GM23338 (cell line): Measurements from ENCODE around the gene HOXD1.
A peak's percentile ranks its signal among the peaks of the same experiment; 100 is the strongest.

Experiments used
- CREB1 ChIP-seq: fragments of 250-450 bp; sonication (Bioruptor Pico); IDR thresholded peaks from 2 replicates; pipeline ENCODE4 v1.5.0; 2020; ENCODE audit warnings: low read depth, mild to moderate bottlenecking, moderate library complexity
- ETS1 ChIP-seq: IDR thresholded peaks from 2 replicates; pipeline ENCODE4 v1.6.1; 2016; ENCODE audit warnings: antibody characterized with exemption
- EZH2 ChIP-seq: fragments of 200-600 bp; sonication (generic); IDR thresholded peaks from one replicate; pipeline ENCODE4 v1.8.0; 2017; ENCODE audit warnings: antibody characterized with exemption, mild to moderate bottlenecking, low read depth; ENCODE audit not compliant: unreplicated experiment
- EZH2phosphoT487 ChIP-seq: fragments of 200-600 bp; sonication (generic); IDR thresholded peaks from one replicate; pipeline ENCODE4 v1.8.1; 2018; ENCODE audit warnings: antibody characterized with exemption; ENCODE audit not compliant: unreplicated experiment
- JUNB ChIP-seq: IDR thresholded peaks from one replicate; pipeline ENCODE4 v1.6.1; 2016; ENCODE audit warnings: antibody characterized with exemption; ENCODE audit not compliant: unreplicated experiment
- NANOG ChIP-seq: IDR thresholded peaks from 2 replicates; pipeline ENCODE4 v1.6.1; 2016; ENCODE audit warnings: antibody characterized with exemption, borderline replicate concordance
- REST ChIP-seq: IDR thresholded peaks from one replicate; pipeline ENCODE4 v1.6.1; 2018; ENCODE audit warnings: antibody characterized with exemption; ENCODE audit not compliant: unreplicated experiment
- STAT1 ChIP-seq: IDR thresholded peaks from one replicate; pipeline ENCODE4 v1.6.1; 2016; ENCODE audit warnings: antibody characterized with exemption; ENCODE audit not compliant: unreplicated experiment
- ZNF331 ChIP-seq: fragments of 250-450 bp; sonication (Bioruptor Pico); IDR thresholded peaks from 2 replicates; pipeline ENCODE4 v1.5.0; 2020; ENCODE audit warnings: low read depth, mild to moderate bottlenecking, moderate library complexity
- TF ChIP-seq, protein P1 (sequence below), 2 experiments: fragments of 200-600 bp in 1 of 2; sonication (generic) in 1 of 2; conservative IDR thresholded peaks; 2 replicates each; pipeline versions ENCODE4 v1.5.1 to v1.6.1; 2016 to 2017; ENCODE audit warnings: antibody characterized with exemption in 2 of 2, low read depth in 2 of 2, mild to moderate bottlenecking in 2 of 2, moderate library complexity in 1 of 2

- TF ChIP-seq, protein P1, sequence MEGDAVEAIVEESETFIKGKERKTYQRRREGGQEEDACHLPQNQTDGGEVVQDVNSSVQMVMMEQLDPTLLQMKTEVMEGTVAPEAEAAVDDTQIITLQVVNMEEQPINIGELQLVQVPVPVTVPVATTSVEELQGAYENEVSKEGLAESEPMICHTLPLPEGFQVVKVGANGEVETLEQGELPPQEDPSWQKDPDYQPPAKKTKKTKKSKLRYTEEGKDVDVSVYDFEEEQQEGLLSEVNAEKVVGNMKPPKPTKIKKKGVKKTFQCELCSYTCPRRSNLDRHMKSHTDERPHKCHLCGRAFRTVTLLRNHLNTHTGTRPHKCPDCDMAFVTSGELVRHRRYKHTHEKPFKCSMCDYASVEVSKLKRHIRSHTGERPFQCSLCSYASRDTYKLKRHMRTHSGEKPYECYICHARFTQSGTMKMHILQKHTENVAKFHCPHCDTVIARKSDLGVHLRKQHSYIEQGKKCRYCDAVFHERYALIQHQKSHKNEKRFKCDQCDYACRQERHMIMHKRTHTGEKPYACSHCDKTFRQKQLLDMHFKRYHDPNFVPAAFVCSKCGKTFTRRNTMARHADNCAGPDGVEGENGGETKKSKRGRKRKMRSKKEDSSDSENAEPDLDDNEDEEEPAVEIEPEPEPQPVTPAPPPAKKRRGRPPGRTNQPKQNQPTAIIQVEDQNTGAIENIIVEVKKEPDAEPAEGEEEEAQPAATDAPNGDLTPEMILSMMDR (conservative IDR thresholded peaks at IDR 0.05; ENCODE audit: low read depth in 2 of 2), result no peak
- no peak for TF ChIP-seq ZNF331 (CRISPR knock-in tag)
- no peak for TF ChIP-seq STAT1
- no peak for TF ChIP-seq CREB1 (CRISPR knock-in tag)
- no peak for TF ChIP-seq EZH2phosphoT487
- TF ChIP-seq JUNB, result no peak
- no peak for TF ChIP-seq REST
- TF ChIP-seq NANOG, result no peak
- peak; percentile 73 for TF ChIP-seq EZH2
- TF ChIP-seq ETS1, result no peak
These were observed 23.0 kb upstream of the HOXD1 start for GRCh38 chr2:176165370-176166050.
